Fibroblast of skin of right quadriceps (primary cell): ENCODE data around the gene SDCCAG8.

Source experiments
- DNase-seq: peaks from one replicate; pipeline ENCODE4 v3.0.0-alpha.2; 2013

SDCCAG8 gene

DNA sequence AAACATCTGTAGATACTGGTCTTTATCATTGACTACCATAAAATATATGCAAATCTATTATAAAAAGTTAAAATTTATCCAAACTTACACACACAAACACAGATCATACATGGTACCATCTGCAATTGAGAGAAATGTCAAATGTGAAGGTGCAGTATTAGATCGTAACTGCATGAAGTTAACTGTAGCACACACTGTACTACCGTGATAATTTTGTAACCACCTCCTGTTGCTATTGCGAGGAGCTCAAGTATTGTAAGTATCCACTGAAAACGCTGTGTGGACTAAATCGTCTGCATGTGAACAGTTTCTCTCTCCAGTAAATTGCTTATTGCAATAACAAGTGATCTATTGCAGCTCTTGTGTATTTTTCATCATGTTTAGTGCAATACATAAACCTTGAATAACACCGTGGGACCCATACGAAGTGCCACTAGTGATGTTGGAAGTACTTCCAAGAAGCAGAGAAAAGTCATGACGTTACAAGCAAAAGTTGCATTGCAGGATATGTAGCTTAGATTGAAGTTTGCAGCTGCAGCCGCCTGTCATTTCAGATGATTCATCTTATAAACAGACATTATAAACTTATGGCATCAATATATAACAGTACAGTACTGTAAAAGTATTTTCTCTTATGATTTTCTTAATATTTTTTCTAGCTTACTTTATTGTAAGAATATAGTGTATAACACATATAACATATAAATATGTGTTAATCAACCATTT, 172.9 kb downstream of the SDCCAG8 start:
- no peak for DNase-seq

DNA sequence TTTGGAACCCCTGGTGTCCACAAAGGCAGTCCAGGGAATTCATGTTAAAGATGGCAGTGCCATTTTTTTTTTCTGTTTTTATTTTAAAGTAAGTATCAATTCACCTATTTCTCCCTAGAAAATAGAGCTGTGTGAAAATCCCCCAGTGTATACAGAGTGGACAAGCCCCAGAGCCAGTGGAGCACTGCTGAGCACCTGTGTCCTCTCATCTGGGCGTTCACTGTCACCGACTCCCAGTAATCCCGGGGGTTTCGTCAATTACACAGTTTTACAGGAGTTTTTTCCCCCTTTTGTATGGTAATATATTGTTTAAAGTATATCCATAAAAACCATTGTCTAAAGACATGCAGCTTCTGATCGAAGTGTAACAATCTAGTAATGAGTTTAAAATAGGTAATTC, 175.8 kb downstream of the SDCCAG8 start:
- no peak for DNase-seq

DNA sequence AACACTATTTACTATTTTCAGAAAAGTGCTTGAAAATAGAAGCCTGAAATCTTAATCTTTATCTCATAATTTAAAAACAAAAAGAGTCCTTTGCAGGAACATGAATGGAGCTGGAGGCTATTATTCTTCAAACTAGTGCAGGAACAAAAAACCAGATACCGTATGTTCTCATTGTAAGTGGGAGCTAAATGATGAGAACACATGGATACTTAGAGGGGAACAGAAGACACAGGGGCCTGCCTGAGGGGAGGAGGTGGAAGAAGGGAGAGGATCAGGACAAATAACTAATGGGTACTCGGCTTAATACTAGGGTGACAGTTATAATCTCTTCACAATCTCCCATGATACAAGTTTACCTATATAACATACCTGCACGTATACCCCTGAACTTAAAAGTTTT, 176.3 kb downstream of the SDCCAG8 start:
- DNase-seq: no peak

DNA sequence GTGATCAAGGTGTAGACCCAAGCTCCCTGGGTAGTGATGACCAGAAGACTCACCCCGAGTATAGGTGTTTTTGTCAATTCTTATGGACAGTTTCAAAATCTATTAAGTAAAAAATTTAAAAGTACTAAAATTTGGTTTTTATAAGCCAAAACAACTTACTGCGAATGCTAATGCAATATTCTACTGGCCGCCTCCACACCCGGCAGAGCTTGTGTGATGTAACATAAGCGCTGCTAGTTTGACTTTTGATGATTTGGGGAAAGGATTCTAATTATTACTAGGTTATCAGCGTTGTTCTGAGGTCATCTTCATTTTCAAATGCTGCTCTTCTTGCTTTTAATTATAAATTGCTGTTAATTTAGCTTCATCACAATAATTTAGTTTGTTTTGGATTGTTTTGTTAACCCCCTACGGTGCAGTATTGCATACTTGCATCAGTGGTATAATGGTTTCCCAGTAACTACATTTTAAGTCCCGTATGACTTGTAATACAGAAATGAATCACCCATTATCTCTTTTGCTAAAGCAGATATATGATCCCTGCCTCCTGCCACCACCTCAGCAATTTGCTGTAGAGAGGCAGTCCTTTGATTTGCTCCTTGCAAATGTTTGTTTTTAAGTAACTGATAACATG, 178.0 kb downstream of the SDCCAG8 start:
- DNase-seq: peak; percentile 25

DNA sequence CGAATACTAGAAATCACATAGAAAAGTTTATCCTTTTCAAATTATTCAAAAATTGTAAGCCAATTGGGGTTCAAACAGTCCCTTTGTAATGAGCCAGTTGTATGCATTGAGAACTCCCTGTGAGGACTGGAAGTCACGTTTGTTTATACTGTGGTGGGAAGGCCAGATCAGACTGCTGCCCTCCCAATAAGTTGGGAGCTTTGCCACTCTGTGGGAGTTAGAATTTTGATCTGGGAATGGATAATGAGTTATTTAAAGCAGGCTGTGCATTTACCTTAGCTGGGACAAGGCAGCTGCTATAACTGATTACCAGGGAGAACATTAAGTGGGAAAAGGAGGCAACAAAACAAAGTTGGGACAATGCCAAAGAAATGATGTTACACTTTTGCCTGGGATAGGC, 178.8 kb downstream of the SDCCAG8 start:
- no peak for DNase-seq

DNA sequence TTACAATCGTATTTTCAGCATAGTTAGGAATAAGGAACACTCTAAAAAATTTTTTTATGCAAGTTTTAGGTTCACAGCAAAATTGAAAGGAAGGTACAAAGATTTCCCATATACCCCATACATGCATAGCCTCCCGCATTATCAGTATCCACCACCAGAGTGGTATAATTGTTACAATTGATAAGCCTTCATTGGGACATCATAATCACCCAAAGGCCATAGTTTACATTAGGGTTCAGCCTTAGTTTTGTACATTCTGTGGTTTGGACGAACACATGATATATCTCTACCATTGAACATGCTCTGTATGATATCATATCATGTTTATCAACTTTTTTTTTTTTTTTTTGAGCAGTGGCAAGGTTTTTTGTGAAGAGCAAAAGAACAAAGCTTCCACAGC, 180.0 kb downstream of the SDCCAG8 start:
- DNase-seq: no peak

DNA sequence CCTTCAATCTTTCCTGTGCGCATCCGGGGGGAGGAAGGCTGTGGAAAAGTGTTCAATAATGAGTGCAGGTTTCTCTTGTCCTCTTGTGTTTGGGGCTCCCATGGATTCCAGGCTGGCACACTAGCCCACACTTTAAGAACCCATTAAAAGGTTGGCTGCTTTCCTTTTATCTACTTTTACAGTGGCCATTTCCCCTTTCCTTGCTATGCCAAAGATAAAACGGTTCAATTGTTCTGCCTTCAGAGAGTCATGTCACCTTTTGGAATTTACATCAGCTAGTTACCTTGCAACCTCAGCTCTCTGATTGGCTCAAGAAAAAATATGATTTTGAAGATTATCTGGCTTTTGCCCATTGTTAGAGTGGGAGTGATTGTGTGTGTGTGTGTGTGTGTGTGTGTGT, 182.3 kb downstream of the SDCCAG8 start:
- DNase-seq: no peak

DNA sequence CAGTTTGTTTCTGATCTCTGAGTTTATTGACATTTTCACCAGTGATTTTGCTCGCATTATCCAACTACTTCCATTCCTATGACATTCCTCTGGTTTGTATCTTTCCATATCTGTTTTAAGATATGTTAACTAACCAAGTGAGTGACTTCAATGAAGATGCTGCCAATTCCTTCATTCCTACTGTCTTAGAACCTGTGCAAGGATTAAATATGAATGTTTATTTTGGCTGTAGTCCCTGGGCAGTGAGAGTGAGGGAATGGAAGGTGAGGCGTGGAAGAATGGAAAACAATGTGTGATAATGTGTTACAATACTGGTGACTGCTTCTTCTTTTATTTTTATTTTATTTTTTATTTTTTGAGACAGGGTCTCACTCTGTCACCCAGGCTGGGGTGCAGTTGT, 183.0 kb downstream of the SDCCAG8 start:
- peak; percentile 4 for DNase-seq

DNA sequence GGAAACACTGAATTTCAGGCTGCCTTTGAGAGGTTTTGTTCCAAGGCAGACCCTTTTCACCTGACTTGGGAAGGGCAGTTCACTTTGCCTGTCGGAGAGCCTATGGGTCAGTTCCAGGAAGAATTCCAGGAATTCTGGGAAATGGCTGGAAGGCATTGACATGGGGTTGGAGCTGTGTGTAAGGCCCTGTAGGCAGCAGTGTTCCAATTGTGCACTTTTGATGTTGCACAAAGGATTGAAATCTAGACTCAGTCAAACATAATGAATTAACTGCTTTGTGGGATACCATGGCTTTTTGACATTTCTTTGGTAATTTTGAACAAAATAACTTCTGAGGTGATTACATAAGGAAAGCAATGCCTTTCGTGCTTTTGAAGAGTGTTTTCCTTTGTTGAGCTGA, 184.6 kb downstream of the SDCCAG8 start:
- no peak for DNase-seq

DNA sequence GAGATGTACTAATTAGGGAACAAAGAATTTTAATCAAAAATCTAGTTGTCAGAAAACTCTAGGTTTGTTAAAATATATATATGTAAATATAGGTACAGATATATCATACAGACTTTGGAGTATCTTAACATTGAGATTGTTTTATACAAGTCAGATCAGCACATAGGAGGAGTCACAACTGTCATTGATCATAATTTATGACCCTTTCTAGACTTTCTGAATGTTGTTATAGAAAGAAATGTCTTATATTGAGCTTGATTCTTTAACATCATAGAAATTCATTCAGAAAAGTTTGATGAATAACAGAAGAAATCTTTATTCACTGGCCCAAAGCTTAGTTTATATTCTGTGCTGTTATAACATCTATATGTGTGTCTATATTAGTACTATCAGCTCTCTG, 185.8 kb downstream of the SDCCAG8 start:
- DNase-seq: no peak

DNA sequence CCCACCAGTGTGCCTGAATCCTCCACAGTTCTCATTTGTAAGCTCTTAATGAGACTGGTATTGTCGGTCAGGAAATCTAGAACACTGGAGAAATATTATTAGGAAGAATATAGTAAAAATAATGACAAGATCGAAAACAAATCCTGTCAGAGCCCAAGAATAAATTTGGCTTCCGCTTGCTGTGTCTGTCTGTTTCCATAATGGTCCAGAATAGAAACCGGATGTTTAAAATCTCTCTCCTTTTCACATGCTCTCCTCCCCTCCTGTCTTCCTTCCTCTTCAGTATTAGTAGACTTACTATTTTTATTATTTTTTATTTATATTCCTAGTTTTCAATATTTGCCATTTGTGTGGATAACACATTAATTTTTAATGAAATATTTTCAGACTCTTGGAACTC, 187.7 kb downstream of the SDCCAG8 start:
- no peak for DNase-seq

DNA sequence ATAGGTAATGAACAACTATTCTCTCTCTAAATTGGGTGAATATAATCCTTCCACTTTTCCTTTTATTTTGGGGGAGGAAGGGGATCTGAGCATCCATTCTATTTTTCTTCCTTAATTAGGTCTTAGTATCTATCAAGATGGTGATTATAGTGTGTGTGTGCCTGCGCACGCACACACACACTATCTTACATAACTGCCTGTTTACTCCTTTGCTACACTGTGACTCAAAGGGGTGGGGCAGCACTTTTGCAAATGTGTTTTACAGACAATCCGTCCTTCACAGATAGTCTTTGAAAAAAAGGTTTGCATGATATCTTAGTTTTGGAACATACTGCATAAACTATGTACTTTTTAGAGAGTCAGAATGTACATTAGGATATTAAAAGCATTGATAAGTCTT, 191.5 kb downstream of the SDCCAG8 start:
- peak; percentile 42 for DNase-seq

DNA sequence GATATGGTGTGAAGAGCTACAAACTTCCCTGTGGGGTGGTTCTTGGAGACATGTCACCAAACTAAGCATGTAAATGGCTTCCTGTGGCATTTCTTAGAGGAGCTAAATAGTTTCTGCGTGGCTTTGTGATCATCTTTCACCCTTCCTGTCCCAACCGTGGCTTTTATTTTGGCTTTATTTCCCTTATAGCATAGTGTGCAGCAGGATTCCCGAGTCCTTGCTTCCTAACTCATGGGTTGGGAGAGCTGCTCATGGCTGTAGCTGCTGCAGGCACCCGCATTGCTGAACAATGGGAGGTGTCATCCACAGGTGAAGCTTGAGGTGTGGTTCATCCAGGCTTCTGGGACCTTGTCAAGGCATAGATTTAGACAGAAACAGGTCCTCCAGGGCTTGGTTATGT, 192.0 kb downstream of the SDCCAG8 start:
- DNase-seq: no peak

DNA sequence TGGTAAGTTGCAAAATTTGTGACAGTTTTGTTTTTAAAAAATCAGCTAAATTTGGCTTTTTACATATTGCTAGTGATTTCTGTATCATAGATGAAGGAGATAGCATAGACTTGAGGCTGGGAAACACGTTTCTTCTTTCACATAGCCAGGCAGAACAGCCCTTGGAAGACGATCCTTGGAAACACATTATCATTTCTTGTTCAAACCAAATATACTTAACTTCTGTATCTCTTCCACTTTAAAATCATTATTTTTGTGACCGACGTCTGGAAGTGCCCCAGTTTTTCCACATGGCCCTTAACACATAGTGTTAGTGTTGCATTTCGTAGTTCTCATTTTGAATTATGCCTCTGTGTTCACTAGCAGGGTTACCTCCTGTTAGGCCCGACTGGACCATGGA, 193.5 kb downstream of the SDCCAG8 start:
- DNase-seq: no peak

DNA sequence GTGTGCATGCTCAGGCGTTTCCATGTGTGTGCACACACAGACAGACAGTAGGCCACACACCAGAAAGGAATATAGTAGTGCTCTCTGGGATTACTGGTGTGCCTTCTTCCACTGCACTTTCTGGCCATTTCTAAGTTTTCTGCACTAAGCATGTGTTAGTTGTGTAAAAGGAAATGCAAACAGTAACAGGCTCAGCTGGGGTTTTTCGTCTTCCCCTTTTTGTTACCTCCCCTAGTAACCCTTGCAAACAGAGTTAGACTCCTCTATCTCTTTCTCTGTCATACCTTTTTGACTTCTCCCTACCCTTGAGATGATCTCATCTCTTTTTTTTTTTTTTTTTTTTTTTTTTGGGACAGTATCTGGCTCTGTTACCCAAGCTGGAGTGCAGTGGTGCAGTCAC, 196.3 kb downstream of the SDCCAG8 start:
- no peak for DNase-seq

DNA sequence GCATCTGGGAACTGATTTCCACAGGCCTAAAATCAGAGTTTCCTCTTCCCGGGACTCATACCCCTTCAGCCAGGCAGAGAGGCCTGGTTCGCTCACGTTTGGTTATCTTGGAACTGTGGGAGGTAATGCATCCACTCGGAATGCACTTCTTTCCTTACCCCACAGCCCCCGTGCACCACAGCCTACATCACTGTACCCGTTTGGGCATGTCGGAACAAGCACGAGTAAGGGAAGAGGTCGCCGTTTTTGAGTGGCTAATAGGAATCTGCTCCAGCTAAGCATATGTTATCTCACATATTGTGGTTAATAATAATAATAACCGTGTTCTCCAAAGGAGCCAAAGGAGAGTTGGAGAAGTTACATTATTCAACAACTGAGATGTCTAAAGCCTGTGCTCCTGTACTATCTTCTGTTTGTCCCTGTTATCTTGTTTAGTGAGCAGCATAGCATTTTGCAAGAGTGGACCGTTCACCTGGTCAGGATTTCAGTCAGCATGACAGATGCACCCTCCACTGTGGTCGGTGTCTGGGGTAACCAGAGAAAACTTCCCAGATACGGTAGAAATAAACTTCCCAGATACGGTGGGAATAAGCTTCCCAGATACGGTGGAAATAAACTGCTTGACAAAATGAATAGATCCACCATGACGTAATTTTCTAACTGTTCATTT, 198.6 kb downstream of the SDCCAG8 start:
- no peak for DNase-seq

DNA sequence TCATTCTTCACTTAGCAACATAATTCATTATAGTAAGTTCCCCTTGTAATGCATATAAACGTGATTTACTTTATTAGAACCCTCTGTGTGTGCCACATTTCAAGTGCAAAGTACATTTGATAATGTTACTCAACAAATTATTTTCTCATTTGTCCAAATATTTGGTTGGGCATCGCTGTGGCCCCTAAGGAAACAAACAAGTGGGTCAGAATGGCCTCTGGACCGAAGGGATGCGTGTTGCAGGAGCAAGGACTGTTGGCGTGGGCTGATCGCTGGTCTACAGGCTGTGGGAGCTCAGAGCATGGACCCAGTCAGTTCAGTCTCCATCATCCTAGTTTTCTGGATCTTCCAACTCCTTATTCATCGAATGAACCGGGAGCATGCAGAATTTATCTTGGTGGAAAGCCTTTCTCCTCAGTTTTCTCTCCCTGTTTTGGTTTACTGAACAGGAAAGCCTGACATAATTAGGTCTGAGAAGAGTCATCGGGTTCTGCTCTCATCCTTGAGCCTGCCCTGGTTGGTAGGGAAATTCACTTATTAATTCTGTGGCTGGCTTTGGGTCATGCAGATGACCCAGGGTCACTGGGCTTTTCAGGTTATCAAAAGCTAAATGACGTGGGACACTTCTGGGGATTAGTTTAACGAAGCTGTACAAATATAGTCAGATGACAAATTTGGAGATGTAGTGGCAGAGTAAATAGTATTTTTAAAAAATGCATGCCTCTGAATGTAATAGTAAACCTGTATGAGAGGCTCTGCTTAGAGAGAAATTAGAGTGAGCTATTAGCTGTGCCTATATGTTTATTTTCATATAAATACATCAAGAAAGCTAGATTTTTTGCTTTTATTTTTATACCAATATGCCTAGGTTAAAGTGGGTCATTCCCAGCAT, 200.2 kb downstream of the SDCCAG8 start:
- no peak for DNase-seq

DNA sequence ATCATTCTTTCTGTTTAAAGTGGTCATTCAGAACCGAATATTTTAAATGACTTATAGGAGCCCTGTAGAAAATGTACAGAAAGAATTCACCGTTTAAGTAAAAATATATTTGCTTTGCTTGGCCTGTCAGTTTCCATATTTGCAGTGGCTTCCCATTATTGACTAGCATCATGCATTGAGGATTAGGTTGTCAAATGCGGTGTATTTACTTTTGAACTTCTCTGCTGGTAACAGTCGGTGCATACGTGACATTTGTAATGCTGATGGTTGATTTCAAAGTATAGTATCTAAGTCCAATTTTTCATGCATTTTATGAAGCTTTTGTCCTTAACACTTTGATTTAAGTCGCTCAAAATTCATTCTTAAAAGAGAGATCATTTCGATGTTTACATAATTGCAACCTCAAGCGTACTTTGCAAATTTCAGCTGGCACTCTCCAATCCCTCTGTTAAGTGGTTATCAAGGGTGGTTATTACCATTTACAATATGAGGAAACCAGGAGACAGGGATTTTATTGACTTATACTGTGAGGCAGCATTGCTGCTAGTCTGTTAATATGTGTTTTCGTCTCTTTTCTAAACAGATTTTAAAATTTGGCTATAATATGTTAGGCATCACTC, 201.6 kb downstream of the SDCCAG8 start:
- no peak for DNase-seq

DNA sequence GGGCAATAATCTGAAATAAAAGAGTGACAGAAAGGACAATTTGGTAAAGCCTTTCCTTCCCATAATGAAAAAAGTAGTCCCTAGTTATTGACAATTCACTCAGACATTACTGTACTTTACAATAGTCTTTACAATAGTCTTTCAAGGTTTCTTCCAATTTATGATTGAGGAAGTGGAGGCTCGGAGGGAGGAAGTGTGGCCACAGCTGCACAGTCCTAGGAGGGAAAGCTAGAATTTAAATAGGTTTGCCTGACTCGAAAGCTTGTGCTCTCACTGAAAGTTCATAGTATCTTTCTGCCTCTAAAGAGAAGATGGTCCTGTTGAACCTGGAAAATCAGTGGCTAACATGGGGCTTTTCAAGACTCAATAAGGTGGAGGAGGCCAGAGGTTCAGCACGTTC, 203.2 kb downstream of the SDCCAG8 start:
- no peak for DNase-seq

DNA sequence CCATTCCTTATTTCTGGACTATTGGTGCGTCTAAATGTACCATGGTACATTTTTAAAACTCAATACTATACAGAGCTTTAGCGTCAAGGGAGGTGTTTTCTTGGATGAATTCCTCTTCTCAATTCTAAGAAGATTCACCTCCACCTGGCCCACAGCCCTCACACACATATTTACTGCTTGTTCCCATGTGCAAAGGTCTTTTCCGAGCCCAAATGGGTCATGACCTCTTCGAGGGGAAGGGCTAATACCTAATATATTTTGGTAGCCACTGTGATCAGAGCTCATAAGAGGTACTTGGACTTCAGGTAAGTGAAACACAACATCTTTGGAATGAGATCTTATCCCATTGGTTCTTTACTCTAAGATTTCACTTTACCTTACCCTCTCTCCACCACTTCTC, 205.9 kb downstream of the SDCCAG8 start:
- no peak for DNase-seq

DNA sequence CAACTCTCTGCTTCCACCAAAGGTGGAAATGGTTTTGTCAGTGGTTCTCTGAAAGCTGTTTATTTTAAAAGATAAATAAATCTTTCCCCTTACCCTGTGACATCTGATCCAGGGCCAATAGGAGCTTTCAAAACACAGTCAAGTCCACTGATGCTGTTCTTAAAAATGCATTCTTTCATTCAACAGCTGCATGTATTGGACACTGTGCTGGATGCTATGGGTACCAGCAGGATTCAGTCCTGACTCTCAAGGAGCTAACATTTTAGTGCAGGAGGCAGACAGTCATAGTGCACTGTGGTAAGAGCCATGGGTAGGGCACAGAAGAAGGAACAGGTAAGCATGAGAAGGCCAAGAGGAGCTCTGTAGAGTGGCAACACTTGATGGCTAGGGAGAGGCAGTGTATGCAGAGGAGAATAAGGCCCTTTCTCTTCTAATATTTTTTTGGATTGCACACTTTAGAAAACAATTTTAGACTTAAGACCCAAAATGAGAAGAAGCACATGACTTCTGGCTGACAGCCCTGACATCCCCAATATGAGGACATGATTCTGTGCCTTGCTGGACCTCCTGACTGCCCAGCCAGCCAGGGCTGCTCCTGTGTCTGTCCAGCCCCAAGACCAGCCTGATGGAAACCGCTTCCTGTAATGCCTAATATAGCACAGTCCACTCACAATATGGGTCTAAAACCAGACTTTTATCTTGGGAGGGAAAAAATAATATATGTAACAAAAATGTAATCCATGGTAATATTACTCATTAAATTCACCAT, 207.3 kb downstream of the SDCCAG8 start:
- no peak for DNase-seq

DNA sequence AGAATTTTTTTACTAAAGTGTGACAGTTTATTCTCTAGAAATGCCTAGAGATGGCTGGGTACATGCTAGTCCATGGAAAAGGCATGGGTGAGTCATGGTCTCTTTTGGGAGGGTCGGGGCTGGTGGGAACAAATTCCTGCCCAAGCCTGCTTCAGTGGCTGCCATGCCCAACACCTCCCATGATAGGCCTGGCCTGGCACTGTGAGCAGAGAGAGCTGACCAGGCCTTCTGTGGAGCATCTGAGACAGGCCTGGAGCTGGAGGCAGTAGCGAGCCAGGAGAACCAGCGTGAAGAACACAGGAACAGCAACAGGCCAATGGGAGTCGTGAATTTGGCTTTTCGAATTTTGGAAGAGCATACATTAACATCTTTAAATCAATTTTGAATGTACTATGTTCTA, 209.2 kb downstream of the SDCCAG8 start:
- no peak for DNase-seq
